K562 (cell line): Measurements from ENCODE around the gene COPS9. TPM values are rescaled to one million over a fixed set of nuclear protein-coding genes. Genes with fewer than 3 reads are reported as not detected.
A peak's percentile ranks its signal among the peaks of the same experiment; 100 is the strongest.

Source experiments
- ATAC-seq: fragments of 200-7000 bp; cut with Tn5 transposase; 3 replicates; pipeline ENCODE4 v1.9.1; 2020; ENCODE audit warnings: moderate library complexity
- BruUV-seq: library from RNA; stranded (reverse); fragments of 400-500 nt; replicated peaks from 2 replicates; lab custom pipeline; 2021; lab: Mats Ljungman, UMichigan
- CTCF ChIA-PET: fragments of 300-600 bp; formaldehyde crosslinking; extraction: SDS; loops from one replicate; lab custom pipeline; 2021; ENCODE audit warnings: low intra/inter-chr PET ratio; lab: Yijun Ruan, JAX
- POLR2A ChIA-PET: fragments of 300-600, 350-650 bp; sonication (Branson Sonifier 250); formaldehyde crosslinking; extraction: SDS; loops from one replicate; lab custom pipeline; 2021; ENCODE audit warnings: antibody characterized with exemption, inconsistent platforms; lab: Yijun Ruan, JAX
- DNase-seq, 4 experiments: peaks; one replicate each; pipeline versions ENCODE4 v3.0.0 to v3.0.0-alpha.2; 2011 to 2018; ENCODE audit warnings: low spot score in 3 of 4, mixed read lengths in 3 of 4; ENCODE audit errors: extremely low read depth in 1 of 4
- FAIRE-seq: peaks from 2 replicates; lab custom pipeline; 2011; peaks lifted over from hg19 to GRCh38; lab: Jason Lieb, UNC
- H2AFZ ChIP-seq: 2 replicates; pipeline ENCODE4 v1.6.0; 2011; ENCODE audit warnings: low read depth, low read length, control low read depth, inconsistent platforms
- H3K27ac ChIP-seq: fragments of 200-600 bp; 3 replicates; pipeline ENCODE4 v1.8.0; 2011; ENCODE audit warnings: low read depth, mild to moderate bottlenecking, control low read depth, inconsistent platforms, low read length, moderate library complexity, mixed read lengths; ENCODE audit errors: extremely low read depth
- H3K27me3 ChIP-seq, 2 experiments: fragments of 300-600 bp in 1 of 2; 2 replicates in 1 of 2; 3 replicates in 1 of 2; pipeline versions ENCODE4 v1.6.0 to v1.8.0; 2011; ENCODE audit warnings: inconsistent platforms in 2 of 2, low read length in 2 of 2, mild to moderate bottlenecking in 1 of 2, mixed read lengths in 1 of 2, moderate library complexity in 1 of 2; ENCODE audit not compliant: control insufficient read depth in 2 of 2, insufficient read depth in 2 of 2
- H3K36me3 ChIP-seq: fragments of 300-600 bp; 3 replicates; pipeline ENCODE4 v1.8.0; 2011; ENCODE audit warnings: mild to moderate bottlenecking, low read length, inconsistent platforms; ENCODE audit not compliant: control insufficient read depth, insufficient read depth
- H3K4me1 ChIP-seq, 2 experiments: fragments of 200-600 bp in 1 of 2; replicated peaks in 1 of 2; 2 replicates in 1 of 2; 3 replicates in 1 of 2; pipeline versions ENCODE4 v1.5.1 to v1.8.0; 2011; ENCODE audit warnings: inconsistent platforms in 2 of 2, low read length in 2 of 2, mild to moderate bottlenecking in 1 of 2, mixed read lengths in 1 of 2, moderate library complexity in 1 of 2; ENCODE audit not compliant: control insufficient read depth in 2 of 2, insufficient read depth in 2 of 2
- H3K4me2 ChIP-seq: 2 replicates; pipeline ENCODE4 v1.6.1; 2011; ENCODE audit warnings: low read length, control low read depth, inconsistent platforms, mixed read lengths; ENCODE audit not compliant: insufficient read depth
- H3K4me3 ChIP-seq: fragments of 200-600 bp; sonication (generic), shearing (Covaris generic); 2 replicates; pipeline ENCODE4 v1.5.1; 2016; ENCODE audit warnings: control low read depth, inconsistent platforms
- H3K79me2 ChIP-seq: fragments of 200-600 bp; 3 replicates; pipeline ENCODE4 v1.8.0; 2011; ENCODE audit warnings: low read length, inconsistent platforms; ENCODE audit not compliant: control insufficient read depth, insufficient read depth
- H3K9ac ChIP-seq, 2 experiments: 2 replicates each; pipeline versions ENCODE4 v1.6.0 to v1.6.1; 2011; ENCODE audit warnings: low read depth in 2 of 2, low read length in 2 of 2, control low read depth in 1 of 2, inconsistent platforms in 1 of 2, mild to moderate bottlenecking in 1 of 2, mixed read lengths in 1 of 2; ENCODE audit not compliant: insufficient read depth in 1 of 2
- H3K9me1 ChIP-seq: one replicate; pipeline ENCODE4 v1.6.0; 2011; ENCODE audit warnings: inconsistent platforms, mild to moderate bottlenecking, low read length, moderate library complexity; ENCODE audit not compliant: control insufficient read depth, insufficient read depth
- H3K9me3 ChIP-seq: replicated peaks from 2 replicates; pipeline ENCODE4 v1.5.1; 2011; ENCODE audit warnings: low read depth, low read length, inconsistent platforms; ENCODE audit not compliant: control insufficient read depth, insufficient read depth
- H4K20me1 ChIP-seq: replicated peaks from 2 replicates; pipeline ENCODE4 v1.6.1; 2011; ENCODE audit warnings: low read length, inconsistent platforms, mixed read lengths; ENCODE audit not compliant: control insufficient read depth, insufficient read depth
- HNRNPK ChIP-seq: fragments of 200-400 bp; formaldehyde crosslinking; IDR thresholded peaks from one replicate; pipeline ENCODE4 v1.6.1; 2018; ENCODE audit warnings: mild to moderate bottlenecking, low read depth, low read length; ENCODE audit not compliant: poor library complexity, severe bottlenecking
- LCOR ChIP-seq: sonication (generic); formaldehyde crosslinking; IDR thresholded peaks from 2 replicates; pipeline ENCODE4 v1.8.0; 2022; ENCODE audit warnings: mild to moderate bottlenecking, missing genetic modification reagents
- NRF1 ChIP-seq, 2 experiments: fragments of 450-650 bp; IDR thresholded peaks in 1 of 2; conservative IDR thresholded peaks in 1 of 2; 2 replicates each; pipeline ENCODE4 v1.6.1; 2014; ENCODE audit warnings: mild to moderate bottlenecking in 2 of 2
- ZNF133 ChIP-seq: fragments of 250-450 bp; sonication (Bioruptor Pico); IDR thresholded peaks from 2 replicates; pipeline ENCODE4 v1.4.0; 2020; ENCODE audit warnings: mild to moderate bottlenecking
- ZNF79 ChIP-seq: fragments of 250-450 bp; sonication (Bioruptor Pico); IDR thresholded peaks from 2 replicates; pipeline ENCODE4 v1.4.0; 2020; ENCODE audit warnings: low read depth, mild to moderate bottlenecking, moderate library complexity
- WGBS: fragments of 100-300 bp; shearing (Covaris generic); methylation state at CpG from one replicate; pipeline ENCODE4 v1.1.6; 2016; ENCODE audit warnings: low coverage, mixed read lengths; ENCODE audit not compliant: insufficient coverage; ENCODE audit errors: missing lambda C conversion rate; 5-methylcytosine and 5-hydroxymethylcytosine counted together
- in situ Hi-C: fragments of 300-500 bp; cut with MboI; formaldehyde crosslinking; loops from 4 replicates; pipeline ENCODE4 v1.15.0; 2018; ENCODE audit warnings: inconsistent platforms, mixed read lengths
- intact Hi-C: fragments of 100-400 bp; cut with micrococcal nuclease; formaldehyde crosslinking; loops from 2 replicates; pipeline ENCODE4 v1.14.2; 2022
- polyA plus RNA-seq, 8 experiments: library from polyadenylated mRNA; depleted of rRNA in 4 of 8; stranded (reverse) in 5 of 8; unstranded in 3 of 8; fragments of >200 nt; fragmentation: Nextera tagmentation in 2 of 8; fragmentation: Illumina TruSeq in 1 of 8; extraction: Ambion mirVana in 2 of 8; extraction: Trizol in 1 of 8; gene quantifications; 2 replicates each; pipeline versions ENCODE4 v1.2.1 to v1.2.3, GENCODE V29; 2011 to 2014; ENCODE audit warnings: inconsistent platforms in 1 of 8, missing spikeins in 1 of 8
- total RNA-seq, 7 experiments: library from RNA; depleted of rRNA in 6 of 7; stranded (reverse); fragments of >200 nt in 6 of 7; fragmentation: Illumina TruSeq in 2 of 7; extraction: Trizol in 2 of 7; gene quantifications; 2 replicates each; pipeline versions ENCODE4 v1.2.1 to v1.2.3, GENCODE V29; 2011 to 2021; ENCODE audit warnings: low replicate concordance in 1 of 7

The COPS9 gene
- total and polyA plus RNA-seq, 9 of the 15 experiments (the other 6 are each of a cell fraction or from before 2014, with no cell fraction given): 55.0 to 281 (median 99.9) TPM

DNA sequence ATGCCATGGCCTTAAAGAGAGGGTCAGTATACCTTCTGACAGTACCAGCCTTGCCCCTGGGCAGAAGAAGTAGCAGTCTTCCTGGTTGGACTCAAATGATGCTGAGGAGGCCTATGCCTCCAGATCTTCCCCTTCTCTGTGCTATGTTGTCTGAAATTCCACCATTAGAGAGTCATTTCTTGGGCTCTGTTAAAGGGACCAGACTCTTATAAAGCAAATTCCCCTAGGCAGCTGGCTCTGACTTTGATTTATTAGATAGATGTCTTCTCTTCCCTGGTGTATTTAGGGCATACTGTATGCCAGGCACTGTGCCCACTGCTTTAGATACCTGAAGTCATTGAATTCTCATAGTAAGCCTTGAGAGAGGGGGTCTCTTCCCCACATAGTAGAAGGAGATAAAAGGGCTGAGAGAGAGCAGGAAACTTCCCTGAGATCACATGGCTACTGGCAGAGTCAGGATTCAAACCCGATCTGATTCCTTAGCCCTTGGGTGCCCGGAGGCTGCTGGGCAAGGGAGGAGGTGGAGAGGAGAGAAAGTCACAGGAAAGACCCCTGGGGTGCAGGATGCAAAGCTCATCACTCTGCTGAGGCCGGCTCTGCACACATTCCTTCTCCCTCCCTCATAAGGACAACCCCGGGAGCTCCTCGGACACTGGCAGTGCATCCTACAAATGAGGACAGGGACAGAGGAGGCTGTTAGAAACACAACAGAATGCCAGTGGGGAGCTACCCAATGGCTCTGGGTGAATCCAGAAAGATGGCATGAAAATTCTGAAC lies 23.0 kb downstream of the COPS9 start:
- WGBS: 0% methylated on average over 5 of the region's 5 CpGs
- intact Hi-C loops (no loop called here), in situ Hi-C loops (no loop called here)
- Histone ChIP-seq H3K36me3 (no peaks in the 10 kb centered on the region), H2AFZ (no peak overlapping the region), H3K9me3 (no peaks in the 10 kb centered on the region), H3K27ac (no peak overlapping the region), H3K9ac (no peak overlapping the region), H3K4me2 (no peak overlapping the region), H3K4me3 (no peak overlapping the region), H3K79me2 (no peaks in the 10 kb centered on the region), H3K4me1 (no peaks in the 10 kb centered on the region), H3K27me3 (peaks cover 0 to 29% of the 10 kb centered on the region in 2 experiments; a peak in 3 of 5 replicates), H3K9me1 (no peaks in the 10 kb centered on the region), H4K20me1 (no peaks in the 10 kb centered on the region)
- no peak for TF ChIP-seq LCOR (CRISPR knock-in tag)
- no peak for TF ChIP-seq ZNF133 (CRISPR knock-in tag)
- peak; percentile 86 for TF ChIP-seq ZNF79 (CRISPR knock-in tag)
- no peak for TF ChIP-seq HNRNPK
- no peak for TF ChIP-seq NRF1 (conservative IDR thresholded peaks at IDR 0.05 in 1 of 2, IDR thresholded peaks at IDR 0.05 in 1 of 2)
- DNase-seq: no peak
- no peak for FAIRE-seq
- ChIA-PET POLR2A (interaction anchor here (0.6 kb wide), 2 partner anchors 43 to 156 kb away, joined by 3 read pairs; no protein-coding TSS in a partner anchor), CTCF (no interaction called here)
- no TSS peak for BruUV-seq
- no peak for ATAC-seq
